GM21447 (cell line): ENCODE measurements around the gene ZMIZ1.

ENCODE experiments used
- ATAC-seq: cut with Tn5 transposase; IDR thresholded peaks from one replicate; pipeline ENCODE4 v1.9.1; 2021; ENCODE audit not compliant: unreplicated experiment

ZMIZ1 gene

GRCh38 chr10:79299397-79300241, 230.9 kb downstream of the ZMIZ1 start:
- no peak for ATAC-seq

GRCh38 chr10:79300711-79301110, 231.9 kb downstream of the ZMIZ1 start:
- ATAC-seq = no peak

DNA sequence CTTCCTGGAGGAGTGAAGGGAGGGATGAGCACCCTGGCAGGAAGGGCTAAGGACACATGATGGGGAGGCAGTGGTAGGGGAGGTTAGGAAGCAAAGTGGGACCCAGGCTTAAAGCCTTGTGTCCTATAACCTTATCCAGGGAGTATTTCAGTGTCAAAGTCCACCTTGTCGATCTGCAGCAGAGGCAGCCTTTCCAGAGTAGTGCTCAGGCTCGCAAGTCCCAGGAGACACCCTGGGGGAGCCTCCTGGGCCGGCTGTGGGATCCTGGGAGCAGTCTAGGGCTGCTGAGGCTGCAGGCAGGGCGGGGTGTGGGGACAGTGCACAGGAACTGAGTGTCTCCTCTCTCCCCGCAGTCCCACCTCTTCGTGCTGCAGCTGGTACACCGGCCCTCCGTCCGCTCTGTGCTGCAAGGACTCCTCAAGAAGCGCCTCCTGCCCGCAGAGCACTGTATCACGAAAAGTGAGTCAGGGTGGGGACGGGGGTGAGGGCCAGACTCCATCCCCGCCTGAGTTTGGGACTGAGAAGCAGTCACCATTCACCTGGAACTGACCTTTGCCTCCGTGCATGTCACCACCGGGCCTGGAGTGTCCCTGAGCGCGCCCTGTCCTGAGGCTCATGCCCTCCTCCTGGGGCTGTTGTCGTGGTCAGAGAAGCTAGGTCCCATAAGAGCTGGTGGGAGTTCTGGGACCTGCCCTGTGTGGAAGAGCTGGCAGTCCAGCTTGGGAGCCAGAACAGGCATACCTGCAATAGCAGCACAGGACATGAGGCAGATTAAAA, 233.2 kb downstream of the ZMIZ1 start:
- ATAC-seq = no peak

DNA sequence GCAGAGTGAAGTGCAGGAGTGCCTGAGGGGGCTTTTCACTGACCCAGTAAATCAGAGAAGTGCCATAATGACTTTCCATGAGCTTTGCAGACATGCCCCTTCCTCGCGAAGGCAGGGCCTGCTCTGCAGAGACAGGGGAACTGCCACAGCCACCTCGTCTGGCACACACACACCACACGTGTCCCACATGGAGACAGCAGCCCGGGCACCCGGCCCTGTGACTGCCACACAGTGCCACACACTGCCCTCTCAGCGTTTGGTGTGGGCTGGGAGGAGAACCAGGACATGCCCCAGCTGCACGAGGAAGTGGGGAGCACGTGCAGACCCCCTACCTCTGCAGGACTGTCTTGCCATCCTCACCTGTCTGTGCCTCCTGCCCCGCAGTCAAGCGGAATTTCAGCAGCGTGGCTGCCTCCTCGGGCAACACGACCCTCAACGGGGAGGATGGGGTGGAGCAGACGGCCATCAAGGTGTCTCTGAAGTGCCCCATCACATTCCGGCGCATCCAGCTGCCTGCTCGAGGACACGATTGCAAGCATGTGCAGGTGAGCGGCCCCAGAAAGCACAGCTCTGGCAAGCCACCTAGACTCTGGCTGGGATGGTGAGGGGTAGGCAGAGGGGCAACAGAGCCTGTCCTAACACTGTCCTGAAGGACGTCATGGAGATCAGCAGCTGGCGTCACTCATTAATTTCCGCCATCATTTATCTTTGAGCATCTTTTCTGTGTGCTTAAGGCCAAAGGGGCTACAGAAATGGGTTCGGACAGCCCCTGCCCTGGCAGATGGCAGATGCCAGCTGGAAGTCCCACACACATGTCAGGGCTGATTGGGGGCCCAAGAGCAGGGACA, 235.1 kb downstream of the ZMIZ1 start:
- no peak for ATAC-seq

GRCh38 chr10:79304479-79305087, 235.8 kb downstream of the ZMIZ1 start:
- no peak for ATAC-seq

GRCh38 chr10:79305515-79305914, 236.7 kb downstream of the ZMIZ1 start:
- no peak for ATAC-seq

DNA sequence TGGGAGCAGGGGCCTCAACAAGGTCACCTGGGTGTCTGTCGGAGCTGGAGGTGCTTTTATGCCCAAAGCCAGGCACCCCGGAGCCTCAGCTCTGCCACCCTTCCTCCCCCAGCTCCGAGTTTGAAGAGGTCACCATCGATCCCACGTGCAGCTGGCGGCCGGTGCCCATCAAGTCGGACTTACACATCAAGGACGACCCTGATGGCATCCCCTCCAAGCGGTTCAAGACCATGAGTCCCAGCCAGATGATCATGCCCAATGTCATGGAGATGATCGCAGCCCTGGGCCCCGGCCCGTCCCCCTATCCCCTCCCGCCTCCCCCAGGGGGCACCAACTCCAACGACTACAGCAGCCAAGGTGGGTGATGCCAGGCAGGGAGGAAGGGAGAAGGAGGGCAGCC, 237.2 kb downstream of the ZMIZ1 start:
- ATAC-seq = no peak

DNA sequence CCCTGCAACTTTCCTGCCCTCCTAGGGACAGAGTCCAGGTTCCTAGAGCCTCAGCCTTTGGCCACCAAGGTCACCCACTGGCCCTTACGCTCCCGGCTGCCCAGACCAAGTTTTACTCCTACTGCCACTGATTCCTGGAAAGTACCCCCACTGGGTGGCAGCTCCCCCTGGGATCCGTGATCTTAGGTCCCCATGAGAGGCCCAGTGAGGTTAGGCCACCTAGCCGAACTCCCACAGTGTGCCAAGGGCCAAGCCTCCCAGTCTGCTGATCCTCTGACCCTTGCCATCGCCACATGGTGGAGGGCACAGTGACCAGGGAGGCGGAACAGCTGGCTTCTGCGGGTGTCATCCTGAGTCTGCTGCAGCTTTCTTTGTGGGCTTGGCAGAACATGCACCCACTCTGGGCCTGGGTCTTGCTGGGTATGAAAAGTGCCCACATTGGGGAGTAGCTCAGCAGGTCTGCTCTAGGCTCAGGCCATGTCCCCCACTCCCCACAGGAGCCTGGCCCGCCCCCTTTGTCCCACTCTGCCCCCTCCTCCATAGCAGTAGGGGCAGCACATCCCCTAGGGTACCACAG, 238.0 kb downstream of the ZMIZ1 start:
- ATAC-seq = no peak

DNA sequence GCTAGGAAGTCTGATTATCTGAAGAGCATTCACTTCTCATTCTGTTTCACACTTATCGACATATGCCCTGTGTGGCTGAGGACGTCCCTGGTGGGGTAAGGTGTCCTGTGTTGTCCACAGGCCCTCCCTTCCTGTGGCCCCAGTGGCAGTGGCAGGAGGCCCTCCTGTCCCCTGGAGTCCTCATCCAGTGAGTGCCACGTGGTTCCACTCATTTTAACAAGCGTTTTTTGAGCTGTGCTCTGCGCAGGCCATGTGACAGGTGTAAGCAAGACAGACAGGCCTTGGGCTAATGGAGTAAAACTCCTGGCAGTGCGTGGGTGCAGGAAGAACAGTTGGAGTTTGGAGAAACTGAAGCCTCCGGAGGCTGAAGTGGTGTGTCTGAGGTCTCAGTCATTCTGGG, 239.2 kb downstream of the ZMIZ1 start:
- ATAC-seq = no peak

- no peak for ATAC-seq
These were observed 240.4 kb downstream of the ZMIZ1 start for GRCh38 chr10:79308969-79309665.

DNA sequence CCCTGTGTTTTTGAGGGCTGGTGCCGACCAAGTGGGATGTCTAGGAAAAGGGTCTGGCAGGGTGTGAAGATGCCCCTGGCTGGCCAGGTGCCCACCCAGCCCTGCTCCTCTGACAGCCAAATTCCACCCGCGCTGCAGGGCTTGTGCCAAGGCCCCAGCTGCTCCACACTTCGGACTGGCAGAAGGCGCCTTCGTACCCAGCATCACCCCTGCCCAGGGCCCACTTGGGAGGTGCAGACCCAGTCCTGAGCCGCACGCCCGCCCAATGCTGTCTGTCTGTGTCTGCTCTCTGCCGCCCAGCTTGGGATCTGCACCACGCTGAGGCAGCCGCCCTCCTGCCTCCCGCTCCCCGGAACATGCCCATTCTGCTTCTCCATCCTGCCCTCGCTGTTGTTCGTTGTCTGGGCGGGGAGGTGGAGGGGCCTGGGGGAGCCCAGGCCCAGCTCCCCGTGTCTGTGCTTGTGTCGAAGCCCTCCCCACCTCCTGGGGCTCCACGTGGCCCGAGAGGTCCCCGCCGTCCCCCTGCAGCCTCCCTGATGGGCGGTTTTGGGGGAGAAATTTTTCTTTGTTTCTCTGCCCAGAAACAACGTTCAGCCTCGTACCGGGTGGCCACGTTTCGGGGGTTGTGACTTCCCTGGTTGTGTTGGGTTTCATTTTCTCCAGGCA, 241.6 kb downstream of the ZMIZ1 start:
- no peak for ATAC-seq

GRCh38 chr10:79310911-79311573, 242.3 kb downstream of the ZMIZ1 start:
- ATAC-seq = no peak

GRCh38 chr10:79311581-79312407, 243.0 kb downstream of the ZMIZ1 start:
- ATAC-seq = no peak

DNA sequence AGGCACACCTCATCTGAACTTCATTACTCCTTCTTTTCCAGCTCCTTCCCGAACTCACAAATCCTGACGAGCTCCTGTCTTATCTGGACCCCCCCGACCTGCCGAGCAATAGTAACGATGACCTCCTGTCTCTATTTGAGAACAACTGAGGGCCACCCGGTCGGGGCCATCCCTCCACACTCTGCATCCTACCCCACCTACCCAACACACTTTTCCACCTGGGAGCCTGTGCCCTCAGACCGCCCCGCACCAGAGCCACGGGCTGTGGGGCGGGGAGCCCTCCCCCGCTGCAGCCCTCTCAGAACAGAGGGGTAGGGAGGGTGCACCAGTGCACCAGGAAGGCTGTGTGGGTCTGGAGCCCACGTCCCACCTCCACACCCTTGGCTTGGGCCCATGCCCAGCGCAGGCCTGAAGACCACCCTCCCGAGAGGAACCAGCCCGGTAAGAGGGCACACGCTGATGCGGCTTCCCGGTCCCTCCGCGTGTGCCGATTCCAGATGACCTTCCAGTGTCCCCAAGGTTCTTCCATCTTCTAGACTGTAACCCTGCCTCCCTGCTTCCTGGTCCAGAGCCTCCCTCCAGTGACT, 243.9 kb downstream of the ZMIZ1 start:
- no peak for ATAC-seq

- no peak for ATAC-seq
These were observed 244.6 kb downstream of the ZMIZ1 start for GRCh38 chr10:79313320-79313719.

DNA sequence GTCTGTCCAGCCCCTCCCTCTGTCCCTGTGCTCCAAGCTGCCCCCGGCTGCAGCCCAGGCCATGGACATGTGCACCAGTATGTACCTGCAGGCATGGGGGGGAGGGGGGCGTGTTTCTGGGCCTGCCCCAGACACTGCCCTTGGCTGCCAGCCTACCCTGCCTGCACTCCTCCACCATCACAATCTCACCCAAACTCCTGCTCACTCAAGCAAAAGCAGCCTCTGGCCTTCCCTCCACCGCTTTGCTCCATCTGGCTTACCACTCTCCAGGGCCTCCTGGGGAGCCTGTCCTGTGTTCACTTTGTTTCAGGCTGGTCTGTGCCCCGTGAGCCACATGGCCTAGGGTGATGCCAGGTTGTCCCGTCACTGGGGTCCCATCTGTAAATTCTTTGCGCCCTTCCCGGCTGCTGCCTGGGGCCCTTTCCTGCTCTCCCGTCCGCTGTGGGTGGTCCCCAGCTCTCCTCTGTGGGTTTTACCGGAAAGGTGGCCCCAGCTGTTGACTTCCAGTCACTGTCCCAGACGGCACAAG, 245.2 kb downstream of the ZMIZ1 start:
- no peak for ATAC-seq
